Measurements from ENCODE around the gene CNTF. TPM values are rescaled to one million over a fixed set of nuclear protein-coding genes. Genes with fewer than 3 reads are reported as not detected.

CNTF gene, protein sequence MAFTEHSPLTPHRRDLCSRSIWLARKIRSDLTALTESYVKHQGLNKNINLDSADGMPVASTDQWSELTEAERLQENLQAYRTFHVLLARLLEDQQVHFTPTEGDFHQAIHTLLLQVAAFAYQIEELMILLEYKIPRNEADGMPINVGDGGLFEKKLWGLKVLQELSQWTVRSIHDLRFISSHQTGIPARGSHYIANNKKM
- 1 to 10 TPM; 3.0 to 3.7 TPM for total RNA-seq

DNA sequence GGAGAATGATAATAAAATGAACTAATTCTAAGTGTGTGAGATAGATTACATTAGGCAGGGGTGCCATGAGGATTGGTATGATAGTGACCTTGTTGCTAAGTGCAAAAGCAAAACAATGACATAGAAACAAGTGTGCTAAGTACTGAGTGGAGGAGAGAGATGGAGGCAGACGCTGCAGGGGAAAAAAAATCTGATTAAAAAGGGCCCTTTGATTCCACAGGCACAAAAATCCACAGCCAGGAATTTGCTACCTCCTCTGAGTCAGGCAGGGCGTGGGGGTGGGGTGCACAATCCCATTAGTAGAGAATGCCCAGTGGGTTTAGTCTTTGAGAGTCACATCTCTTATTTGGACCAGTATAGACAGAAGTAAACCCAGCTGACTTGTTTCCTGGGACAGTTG lies at the start of gene CNTF:
CNTF (plus strand) TSS at position 322 of the 400 bp plus-strand sequence. CDS start 88 bp downstream, outside the sequence.

DNA sequence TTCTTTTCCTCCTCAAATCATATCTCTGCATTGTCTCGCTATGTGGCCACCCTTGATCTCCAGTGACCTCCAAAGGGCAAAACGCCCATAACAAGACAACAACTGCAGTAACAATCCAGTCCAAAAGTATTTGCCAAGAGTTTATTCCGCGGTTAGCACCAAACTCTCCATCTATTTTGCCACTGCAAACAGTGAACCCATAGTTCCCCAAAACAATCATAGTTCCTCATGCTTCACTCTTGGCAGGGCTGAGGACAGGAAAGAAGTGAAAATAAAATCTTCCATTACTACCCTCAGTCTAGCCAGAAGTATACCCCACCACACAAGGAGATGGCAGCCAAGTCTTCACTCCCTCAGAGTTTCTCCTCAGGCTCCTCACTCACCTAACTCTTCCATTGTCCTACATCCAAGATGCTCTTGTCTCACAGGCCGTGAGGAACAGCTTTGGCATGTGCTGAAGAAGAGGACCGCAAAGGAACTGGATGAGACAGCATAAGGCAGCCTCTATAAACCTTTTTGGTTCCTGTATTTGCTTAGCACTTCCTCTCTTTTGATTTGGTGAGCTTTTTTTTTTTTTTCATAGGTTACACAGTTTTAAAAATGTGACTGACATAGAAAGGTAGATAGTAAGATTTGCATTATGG lies 47.0 kb upstream of the CNTF start, which contains the start of gene LPXN:
LPXN (minus strand) TSS at position 480 of the 644 bp plus-strand sequence; CDS start at position 396, 84 bp downstream.

DNA sequence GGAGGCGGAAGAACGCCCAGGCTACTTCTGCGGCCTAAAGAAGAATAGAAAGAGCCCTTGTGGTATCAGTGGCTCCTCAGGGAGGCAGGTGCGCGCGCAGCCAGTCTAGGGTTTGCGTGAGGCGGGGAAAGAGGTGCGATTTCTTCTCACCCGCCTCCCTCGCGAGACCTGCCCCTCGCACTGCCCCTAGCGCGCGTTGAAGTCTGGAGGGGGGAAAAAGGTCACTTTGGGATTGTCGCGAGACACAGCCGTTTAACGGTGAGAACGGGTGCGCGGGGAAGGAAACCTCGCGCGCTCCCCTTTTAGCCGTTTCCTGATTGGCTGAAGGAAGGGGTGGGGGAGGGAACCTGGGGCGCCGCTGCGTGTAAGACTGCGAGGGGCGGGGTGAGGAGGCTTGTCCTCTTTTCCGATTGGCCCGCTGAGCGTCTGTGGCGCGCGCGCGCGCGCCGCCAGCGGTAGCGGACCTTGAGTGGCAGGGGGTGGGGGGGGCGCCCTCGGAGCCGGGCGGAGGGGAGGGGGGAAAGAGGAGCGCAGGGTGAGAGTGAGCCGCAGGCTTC lies 43.8 kb upstream of the CNTF start, which contains the start of gene ZFP91:
ZFP91 (plus strand) TSS at position 429 of the 557 bp plus-strand sequence. CDS start 219 bp downstream, outside the sequence.

Other genes starting within 250 kb of the CNTF start
- not detected for gene OR5B3, start 215.8 kb upstream of the CNTF start, total RNA-seq
- not detected for gene OR5B2, start 194.5 kb upstream of the CNTF start, total RNA-seq
- not detected for gene OR5B12, start 180.4 kb upstream of the CNTF start, total RNA-seq
- under 1 TPM; 0.26 to 0.30 TPM for gene OR5B21, start 114.6 kb upstream of the CNTF start, total RNA-seq
- gene LPXN, start 46.8 kb upstream of the CNTF start, total RNA-seq, result 100 to 1,000 TPM; 131 to 137 TPM
- 10 to 100 TPM; 44.8 to 46.7 TPM for gene ZFP91, start 43.6 kb upstream of the CNTF start, total RNA-seq
- not detected for gene GLYAT, start 109.3 kb downstream of the CNTF start, total RNA-seq
- gene GLYATL2, start 222.0 kb downstream of the CNTF start, total RNA-seq, result not detected

All from activated naive CD4-positive, alpha-beta T cell treated with anti-CD3 and anti-CD28 coated beads, Interleukin-2, amount 10 ng/mL, durations not matched to agents 5 hours and 36 hours (primary cell).